GM18861 (cell line): ENCODE measurements around the gene TNRC18.
A peak's percentile ranks its signal among the peaks of the same experiment; 100 is the strongest.
"Not testable (repeated sequence)": the region's sequence is repeated elsewhere in the genome, so short reads cannot be mapped to it uniquely, and the experiment has no call there.

Experiments used
- ATAC-seq: cut with Tn5 transposase; IDR thresholded peaks from one replicate; pipeline ENCODE4 v1.9.1; 2021; ENCODE audit not compliant: unreplicated experiment

TNRC18 gene

DNA sequence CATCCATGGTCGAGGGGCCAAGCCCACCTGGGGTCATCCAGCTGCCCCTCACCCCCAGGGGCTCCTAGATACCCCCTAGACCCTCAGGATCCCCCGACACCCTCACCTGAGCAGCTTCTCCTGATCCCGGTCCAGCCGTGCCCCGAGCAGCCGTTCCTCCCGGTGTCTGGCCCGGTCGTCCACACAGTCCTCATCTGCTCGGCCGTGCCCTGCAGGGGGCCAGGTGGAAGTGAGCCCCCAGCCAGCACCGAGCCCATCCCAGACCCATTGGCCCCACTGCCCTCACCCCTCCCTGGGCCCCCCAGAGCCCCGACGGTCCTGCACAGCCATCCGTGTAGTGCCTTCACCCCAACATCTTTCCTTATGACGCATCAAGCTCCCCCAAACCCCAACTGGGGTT, 45.8 kb downstream of the TNRC18 start:
- no peak for ATAC-seq

DNA sequence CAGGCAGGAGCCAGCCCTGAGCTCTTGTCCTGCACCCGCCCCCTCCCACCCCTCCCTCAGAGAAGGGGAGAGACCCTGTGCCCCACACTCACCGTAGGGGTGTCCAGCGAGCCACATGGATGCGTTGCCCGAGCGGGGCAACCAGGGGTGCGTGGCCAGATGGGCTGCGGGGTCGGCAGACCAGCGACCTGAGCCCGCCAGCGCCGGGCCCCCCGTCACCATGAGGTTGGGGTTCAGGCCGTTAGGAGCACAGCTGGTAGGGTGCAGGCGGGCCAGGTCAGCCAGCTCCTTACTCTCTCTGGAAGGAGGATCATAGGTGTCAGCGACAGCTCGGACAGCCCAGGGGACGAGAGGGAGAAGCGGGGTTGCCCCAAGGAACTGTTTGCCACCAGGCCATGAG, 46.4 kb downstream of the TNRC18 start:
- ATAC-seq = no peak

DNA sequence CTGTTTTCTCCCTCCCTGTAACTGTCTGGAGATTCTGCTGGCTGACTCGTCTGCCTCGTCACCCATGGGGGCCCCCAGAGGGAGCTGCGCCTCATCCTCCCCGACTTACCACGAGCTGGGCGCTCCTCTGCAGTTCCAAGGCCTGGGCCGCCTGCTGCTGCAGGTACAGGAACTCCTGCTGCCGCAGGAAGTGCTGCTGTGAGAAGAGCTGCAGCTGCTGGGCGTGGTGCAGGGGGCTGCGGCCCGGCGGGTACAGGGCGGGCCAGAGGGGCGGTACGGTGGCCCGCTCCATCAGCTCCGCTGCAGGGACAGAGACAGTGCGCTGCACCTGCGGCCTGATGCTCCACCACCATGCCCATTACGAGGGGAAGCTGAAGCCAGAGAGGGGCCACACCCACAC, 47.7 kb downstream of the TNRC18 start:
- no peak for ATAC-seq

DNA sequence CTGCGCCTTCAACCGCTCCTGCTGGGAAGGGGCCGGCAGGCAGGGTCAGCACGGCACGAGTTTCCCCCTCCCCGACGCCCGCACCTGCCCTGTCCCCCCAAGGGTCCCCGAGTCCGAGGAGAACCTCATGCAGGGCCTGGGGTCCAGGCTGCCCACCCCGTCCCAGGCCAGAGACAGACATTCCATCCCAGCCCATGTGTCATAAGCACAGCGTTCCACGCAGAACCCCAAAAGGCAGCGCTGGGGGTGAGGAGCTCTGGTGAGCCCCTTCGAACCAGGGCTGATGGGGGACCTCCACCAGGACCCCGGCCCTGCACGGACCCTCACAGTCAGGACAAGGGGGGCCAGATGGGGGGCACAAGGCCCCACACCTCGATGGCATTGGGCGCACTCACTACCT, 49.2 kb downstream of the TNRC18 start:
- ATAC-seq = no peak

DNA sequence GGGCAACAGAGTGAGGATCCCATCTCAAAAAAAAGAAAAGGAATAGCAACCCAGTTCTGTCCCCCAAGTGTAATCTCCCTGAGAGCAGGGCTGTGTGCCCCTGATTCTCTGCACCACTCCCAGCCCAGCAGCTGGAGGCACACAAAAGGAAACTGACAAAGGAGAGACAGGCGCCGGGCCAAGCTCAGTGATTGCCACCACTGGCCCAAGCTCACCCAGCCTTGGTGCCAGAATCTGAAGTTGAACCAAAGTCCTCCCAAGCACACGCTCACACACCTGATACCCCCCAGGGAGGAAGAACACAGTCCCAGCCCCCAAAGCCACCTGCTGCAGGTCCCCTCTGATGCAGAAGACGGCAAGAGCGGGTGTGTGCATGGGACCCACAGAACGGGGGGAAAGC, 50.3 kb downstream of the TNRC18 start:
- no peak for ATAC-seq

DNA sequence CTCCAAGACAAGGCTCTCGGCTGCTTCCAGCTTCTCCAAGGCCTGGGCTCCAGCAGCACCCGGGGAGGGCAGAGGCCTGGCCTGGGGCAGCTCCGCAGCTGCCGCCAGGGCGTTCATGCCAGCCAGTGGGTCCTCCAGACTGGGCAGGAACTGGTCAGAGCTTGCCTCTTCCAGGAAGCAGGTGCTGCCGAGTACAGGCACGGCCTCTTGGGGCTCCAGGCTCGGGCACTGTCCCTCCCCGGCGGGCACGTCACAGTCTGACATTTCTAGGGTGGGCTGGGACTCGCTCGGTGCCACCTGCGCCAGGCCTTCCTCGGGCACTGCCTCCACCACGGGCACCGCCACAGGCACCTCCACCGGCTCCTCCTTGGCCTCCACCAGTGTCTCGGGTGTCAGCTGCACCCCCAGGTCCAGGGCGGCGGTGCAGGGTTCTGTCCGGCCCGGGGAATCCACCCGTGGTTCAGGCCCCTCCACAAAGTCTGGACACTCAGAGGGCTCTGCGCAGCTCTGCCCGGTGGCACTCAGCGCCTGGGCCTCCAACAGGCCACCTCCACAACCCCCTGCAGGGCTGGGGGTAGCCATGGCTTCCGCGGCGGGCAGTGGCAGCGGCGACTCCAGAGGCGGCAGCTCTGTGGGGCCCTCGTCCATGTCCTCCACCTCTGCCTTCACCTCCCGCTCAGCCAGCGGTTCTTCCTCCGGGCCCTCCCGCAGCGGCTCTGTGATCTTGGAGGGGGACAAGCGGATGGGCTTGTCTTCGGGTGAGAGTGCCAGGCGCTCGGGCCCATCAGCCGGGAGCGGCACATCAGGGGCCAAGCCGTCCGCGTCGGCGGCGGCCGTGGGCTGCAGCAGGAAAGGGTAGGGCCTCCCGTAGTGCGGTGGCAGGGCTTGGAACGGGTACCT, 52.9 kb downstream of the TNRC18 start:
- no peak for ATAC-seq

DNA sequence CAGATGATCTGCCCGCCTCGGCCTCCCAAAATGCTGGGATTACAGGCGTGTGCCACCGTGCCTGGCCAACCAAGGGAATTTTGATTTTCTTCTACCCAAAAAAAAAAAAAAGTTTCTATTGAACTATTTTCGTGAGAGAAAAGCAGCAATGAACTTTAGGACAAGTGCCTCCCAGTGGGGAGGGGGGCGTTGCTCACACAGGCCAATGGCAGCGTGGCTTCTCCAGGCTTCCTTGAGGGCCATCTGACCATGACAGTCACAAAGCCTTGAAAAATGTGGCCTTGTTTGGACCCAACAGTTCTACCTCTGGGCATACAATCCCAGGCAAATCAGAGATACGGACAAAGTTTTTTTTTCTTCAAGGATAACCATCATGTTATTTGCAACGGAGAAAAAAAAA, 56.0 kb downstream of the TNRC18 start:
- no peak for ATAC-seq

DNA sequence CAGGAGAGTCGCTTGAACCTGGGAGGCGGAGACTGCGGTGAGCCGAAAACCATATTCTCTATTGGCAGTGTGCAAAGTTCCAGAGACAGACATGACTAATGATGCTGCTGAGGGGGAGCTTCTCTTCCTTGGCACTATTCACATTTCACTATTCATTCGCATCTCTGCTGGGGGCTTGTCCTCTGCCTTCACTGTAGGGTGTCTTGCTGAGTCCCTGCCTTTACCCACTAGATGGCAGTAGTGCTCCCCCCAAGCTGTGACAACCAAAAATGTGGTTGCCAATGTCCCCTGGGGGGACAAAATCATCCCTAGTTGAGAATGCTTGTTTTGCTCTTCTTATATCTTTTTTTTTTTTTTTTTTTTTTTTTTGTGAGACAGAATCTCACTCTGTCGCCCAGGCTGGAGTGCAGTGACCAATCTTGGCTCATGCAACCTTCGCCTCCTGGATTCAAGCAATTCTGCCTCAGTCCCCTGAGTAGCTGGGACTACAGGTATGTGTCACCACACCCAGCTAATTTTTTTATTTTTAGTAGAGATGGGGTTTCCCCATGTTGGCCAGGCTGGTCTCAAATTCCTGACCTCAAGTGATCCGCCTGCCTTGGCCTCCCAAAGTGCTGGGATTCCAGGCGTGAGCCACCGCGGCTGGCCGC, 57.5 kb downstream of the TNRC18 start:
- peak; percentile 64 for ATAC-seq

DNA sequence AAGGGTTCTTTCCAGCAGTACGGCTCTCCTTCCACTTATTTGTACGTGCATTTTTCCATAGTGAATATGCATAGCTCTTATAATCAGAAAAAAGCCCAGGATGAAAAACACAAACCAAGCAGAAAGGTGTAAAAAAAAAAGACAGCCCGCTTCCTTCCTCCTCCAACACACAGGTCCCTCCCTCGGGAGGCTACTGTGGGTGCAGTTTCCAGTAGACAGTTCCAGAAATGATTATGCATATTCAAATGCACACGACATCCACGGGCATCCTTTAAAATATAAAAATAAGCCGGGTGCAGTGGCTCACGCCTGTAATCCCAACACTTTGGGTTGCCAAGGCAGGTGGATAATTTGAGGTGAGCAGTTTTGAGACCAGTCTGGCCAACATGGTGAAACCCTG, 59.9 kb downstream of the TNRC18 start:
- ATAC-seq = no peak

DNA sequence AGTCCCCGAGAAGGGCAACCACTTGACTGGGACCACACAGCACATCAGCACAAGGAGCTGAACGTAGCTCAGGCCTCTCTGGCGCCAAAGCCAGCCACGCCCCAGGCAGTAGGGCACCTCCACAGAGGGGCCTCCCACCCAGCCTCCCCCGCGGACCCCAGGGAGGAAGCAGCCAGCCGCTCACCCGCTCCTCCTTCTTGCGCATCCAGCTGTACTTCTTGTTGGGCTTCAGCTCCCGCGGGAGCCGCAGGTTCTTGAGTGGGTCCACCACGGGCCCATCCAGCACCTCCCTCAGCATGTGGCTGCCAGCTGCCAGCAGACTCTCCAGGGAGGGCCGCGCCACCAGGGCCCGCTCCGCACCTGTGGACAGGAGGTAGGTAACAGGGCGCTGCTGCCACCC, 61.2 kb downstream of the TNRC18 start:
- no peak for ATAC-seq

DNA sequence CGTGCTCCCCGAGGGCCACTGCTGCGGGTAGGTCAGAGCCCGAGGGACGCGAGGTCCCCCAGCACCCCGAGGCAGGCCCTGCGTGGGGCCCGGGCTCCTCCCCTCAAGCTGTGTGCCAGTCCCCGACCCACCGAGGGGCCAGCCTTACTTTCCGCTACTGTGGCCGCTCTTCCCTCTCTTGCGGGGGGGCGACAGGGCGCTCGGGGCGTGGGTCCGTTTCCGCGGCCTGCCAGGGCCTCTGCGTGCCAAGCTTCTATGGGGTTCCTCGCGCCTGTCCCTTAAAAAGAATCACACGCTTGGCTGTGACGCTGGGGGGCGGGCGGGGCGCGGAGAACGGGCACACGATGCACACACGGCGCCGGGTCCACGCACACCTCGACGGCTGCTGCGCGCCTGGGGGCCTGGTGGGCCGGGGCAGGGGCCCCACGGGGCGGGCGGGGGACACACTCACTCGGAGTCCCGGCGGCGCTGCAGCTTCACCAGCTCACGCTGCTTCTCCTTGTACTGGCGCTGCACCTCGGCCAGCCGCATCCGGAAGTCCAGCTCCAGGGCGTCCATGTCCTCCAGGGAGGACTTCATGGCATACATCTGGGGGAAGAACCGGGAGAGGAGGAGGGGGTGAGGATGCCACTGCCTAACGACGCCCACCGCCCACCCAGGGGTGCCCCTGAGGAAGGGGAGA, 62.0 kb downstream of the TNRC18 start:
- no peak for ATAC-seq

DNA sequence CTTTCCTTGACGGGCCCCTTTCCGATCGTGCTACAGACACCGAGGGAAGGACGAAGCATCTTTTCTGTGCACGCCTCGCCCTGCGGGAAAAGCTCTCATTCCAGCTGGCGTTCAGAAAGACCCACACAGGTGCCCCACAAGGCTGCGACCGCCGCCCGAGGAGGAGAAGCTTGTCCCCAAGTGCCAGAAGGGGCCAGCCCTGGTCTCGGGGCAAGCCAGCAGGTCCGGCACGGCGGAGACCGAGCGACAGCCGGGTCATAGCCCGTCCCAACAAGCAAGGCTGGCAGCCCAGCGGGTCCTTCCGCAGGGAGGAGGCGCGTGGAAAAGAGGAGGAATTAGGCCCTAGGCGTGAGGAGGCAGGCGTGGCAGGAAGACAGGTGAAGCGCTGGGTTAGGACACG, 62.7 kb downstream of the TNRC18 start:
- ATAC-seq = no peak

DNA sequence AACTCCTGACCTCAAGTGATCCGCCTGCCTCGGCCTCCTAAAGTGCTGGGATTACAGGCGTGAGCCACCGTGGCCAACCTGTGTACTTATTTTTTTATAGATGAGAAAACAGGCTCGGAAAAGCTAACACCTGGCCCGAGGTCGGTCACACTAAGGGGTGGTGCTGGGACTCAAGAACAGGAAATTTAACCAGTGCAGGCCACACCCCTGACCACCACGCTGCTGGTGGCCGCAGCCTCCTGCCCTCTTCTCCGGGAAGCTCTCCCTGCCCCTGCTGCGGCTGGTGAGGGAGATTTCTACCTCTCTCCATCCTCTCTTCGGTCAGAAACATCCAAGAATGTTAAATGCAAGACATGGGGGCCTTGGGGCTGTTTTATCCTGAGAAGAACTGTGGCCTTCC, 63.2 kb downstream of the TNRC18 start:
- no peak for ATAC-seq

DNA sequence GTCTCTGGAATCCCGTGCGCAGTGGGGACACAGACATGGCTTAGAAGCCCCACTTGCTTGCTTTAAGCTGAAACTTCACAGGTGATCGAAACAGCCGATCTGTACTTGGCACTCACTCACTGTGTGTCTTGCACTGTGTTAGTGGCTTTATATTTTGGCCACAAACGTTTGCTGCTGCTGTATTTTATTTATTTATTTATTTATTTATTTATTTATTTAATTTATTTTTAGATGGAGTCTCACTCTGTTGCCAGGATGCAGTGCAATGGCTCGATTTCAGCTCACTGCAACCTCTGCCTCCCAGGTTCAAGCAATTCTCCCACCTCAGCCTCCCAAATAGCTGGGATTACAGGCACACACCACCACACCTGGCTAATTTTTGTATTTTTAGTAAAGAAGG, 63.6 kb downstream of the TNRC18 start:
- ATAC-seq = not testable (repeated sequence)

DNA sequence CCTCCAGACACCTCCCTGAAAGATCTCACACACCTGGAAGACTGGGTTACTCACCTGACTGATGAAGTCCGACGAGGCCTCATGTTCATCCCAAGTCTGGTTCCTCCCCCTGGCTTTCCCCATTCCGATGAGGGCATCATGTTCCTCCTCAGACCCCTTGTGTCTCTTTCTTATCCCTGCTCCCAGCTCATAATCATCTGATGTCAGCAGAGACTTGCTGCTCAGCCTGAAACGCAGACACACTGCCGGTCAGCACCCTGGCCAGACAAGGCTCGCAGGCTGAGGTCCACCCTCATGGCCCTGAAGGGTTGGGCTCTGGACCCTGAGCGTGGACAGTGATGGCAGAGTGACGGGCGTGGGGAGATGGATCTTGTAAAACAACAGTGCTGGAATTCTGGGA, 64.3 kb downstream of the TNRC18 start:
- ATAC-seq = no peak

DNA sequence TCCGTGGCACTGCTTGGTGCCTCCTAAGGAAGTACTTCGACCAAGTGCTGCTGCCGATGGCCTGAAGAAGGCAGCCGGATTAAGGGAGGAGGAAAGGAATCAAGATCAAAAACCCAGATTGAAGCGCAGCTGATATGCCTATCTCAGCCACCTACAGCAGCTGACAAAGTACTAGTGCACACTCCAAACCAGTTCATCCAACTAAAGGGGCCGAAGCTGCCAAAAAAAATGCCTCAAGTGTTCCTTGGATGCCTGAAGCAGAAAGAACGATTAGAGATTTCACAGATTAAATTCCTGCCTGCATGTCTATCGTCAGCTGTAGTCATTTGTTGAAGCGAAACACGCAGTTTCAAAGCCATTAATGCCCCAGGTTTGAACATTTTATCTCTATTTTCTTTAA, 65.7 kb downstream of the TNRC18 start:
- ATAC-seq = no peak

DNA sequence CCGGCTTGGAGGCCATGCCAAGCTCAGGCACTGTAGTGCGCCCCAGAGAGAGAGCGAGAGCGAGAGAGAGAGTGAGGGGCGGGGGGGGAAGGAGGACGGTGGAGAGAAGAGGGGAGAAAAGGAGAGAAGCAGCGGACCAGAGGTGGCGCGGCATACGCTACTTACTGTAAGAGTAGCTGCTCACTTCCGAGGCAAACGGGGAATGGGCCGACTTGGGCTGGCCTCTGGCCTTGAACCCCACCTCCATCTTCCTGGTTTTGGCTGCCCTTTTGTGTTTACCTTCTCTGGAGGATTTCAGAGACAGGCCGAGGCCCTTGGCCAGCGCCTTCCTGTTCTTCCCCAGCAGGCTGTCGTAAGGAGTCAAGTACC, 66.9 kb downstream of the TNRC18 start:
- ATAC-seq = no peak

DNA sequence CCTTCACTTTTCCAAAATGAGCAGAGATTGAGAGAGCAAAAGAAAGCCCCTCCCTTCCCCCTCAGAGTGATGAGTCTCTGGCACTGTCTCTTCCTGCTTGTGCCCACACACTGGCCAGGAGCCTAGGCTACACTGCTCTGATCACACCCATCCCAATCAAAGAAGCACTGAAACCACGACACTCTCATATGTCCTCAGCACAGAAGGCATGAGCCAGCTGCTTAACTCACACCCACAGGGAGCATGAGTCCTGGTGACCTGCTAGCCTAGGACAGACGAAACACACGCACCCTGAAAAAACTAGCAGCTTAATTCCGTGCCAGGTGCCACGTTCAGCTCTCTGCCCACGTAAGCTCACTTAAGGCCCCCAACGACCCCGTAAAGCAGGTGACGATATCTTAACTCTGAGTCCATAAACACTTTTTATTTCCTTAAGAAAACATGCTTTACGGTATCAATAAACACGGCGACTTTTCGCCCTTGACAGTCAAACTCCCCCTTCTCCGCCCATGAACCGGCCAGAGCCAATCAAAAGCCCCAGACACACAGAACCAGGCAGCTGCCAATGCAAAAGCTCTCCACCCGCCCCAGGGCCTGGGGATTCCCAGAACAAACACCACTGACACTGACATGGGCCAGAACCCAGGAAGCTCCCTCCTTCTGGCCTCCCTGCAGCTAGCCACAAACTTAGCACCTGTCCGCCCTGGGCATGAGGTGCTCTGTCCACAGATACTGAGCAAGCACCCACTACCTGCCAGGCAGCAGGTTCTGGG, 69.0 kb downstream of the TNRC18 start:
- no peak for ATAC-seq

DNA sequence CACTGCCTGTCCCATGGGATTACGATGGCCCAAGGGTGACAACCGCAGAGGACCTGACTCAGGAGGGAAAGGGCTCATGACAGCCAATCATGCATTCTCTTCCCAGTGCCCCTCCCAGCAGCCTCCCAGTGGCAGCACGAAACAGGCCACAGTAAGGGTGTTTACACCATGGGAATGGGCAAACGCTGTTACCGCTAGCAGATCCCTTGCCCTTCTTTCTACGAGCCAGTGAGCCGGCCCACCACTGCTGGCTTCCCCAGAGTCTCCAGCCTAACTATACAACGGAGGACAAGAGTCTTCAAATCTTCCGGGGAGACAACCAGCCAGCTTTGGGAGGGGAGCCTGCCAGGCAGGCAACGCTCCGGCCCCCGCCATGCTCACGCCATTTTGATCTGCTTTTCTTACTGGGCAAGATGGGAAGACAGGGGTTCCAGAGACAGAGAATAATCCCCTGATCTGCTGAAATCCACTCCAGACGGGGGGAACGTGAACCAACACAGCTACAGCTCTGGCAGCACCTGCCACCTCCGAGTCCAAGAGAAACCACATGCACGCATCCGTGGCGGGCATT, 71.1 kb downstream of the TNRC18 start:
- ATAC-seq = no peak

DNA sequence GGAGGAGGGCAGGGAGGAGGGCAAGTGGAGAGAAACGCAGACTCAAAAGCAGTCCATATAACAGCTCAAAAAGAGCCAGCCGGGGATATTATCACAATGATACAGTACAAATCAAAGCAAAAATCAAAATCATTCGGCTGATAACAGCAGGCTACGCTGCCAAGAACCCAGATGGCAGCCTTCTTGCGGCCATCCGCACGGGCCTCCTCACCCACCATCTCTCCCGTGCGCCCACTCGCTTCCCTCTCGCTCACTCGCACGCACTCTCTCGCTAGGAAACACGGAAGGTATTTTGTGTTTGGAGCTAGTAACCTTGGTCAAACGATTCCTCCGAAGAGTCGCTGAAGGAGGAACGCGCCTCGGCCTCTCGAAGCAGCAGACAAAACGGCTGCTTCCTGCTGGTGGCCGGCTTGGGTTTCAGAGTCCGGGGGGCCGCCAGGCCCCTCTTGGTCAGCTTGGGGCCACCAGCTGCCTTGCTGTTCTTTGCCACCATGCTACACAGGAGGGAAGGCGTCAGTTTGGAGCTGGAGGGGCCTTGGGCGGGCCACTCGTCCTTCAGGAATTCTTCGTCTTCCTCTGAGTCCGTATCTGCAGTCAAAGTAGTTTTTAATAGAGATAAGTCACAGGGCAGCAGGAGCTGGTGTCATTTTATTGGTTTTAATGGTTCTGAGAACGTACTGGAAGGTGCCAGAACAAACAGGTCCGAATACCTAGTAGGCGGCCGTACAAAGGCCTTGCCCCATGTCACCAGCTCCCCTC, 71.9 kb downstream of the TNRC18 start:
- ATAC-seq = no peak
